Placental pericyte (primary cell): ENCODE measurements around the gene PDCD1LG2. TPM values are rescaled to one million over a fixed set of nuclear protein-coding genes. Genes with fewer than 3 reads are reported as not detected.

Experiments used
- total RNA-seq: library from RNA; depleted of rRNA; stranded (reverse); fragments of >200 nt; gene quantifications from 2 replicates; pipeline ENCODE4 v1.2.3, GENCODE V29; 2012

PDCD1LG2 gene
- total RNA-seq: 16.0 and 49.5 TPM in 2 replicates

GRCh38 chr9:5510360-5510931 lies at the start of gene PDCD1LG2:
PDCD1LG2 (plus strand) TSS chr9:5510531; CDS start chr9:5522547, 12,016 bp downstream.

Other genes with a start within 250 kb of the PDCD1LG2 start
- not detected in 2 replicates for gene RLN2, start 205.8 kb upstream of the PDCD1LG2 start, total RNA-seq
- not detected in 2 replicates for gene RLN1, start 170.7 kb upstream of the PDCD1LG2 start, total RNA-seq
- 7.4 and 26.2 TPM in 2 replicates for gene PLGRKT, start 72.6 kb upstream of the PDCD1LG2 start, total RNA-seq
- 6.6 and 25.6 TPM in 2 replicates for gene CD274, start 60.0 kb upstream of the PDCD1LG2 start, total RNA-seq
- gene RIC1, start 118.6 kb downstream of the PDCD1LG2 start, total RNA-seq: 40.5 and 71.6 TPM in 2 replicates